Measurements from ENCODE around the gene PINLYP. TPM values are rescaled to one million over a fixed set of nuclear protein-coding genes. Genes with fewer than 3 reads are reported as not detected.

PINLYP gene
- total and polyA plus RNA-seq, 2 donors from 2014 or later: 14.8 to 41.8 TPM

DNA sequence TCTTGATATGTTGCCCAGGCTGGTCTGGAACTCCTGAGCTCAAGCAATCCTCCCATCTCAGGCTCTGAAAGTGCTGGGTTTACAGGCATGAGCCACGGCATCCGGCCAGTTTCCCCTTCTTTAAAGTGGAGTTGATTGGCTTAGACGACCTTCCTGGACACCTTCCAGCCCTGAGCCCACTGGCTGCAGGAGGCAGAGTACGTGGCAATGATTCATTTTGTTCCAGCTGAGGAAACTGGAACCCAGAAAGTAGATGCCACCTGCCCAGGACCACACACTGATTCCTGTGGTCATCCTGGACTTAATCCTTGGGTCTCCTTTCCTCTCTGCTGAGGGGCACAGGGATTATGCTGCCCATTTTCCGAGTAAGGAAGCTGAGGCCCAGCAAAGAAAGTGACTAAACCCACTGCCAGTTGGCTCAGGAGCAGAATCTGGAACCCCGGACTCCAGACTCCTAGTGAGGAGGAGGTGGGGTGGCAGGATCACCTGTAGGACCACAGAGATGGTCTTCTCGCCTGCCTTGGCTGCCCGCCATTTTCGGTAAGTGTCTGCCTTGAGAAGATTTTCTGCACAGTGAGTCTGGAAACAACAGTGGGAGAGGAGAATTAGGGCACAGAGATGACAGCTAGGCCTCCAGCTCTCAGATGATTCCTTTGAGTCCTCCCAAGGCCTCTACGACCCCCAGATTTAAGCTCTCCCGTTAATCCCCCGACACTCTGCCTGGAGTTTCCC, 1.0 kb upstream of the PINLYP start:
- Histone ChIP-seq H3K4me1 (ENCODE audit: control insufficient read depth in 2 of 3, insufficient read depth in 2 of 3, low read depth in 1 of 3, low read length in 3 of 3) (peaks cover 0 to 8% (median 5%) of the 10 kb centered on the region in 3 donors), H3K36me3 (ENCODE audit: control insufficient read depth in 2 of 3, insufficient read depth in 3 of 3, low read length in 3 of 3) (peaks cover 0 to 6% (median 0%) of the 10 kb centered on the region in 3 donors), H3K9ac (ENCODE audit: low read length in 3 of 3) (peak overlapping the region; percentile 69 to 94 (median 74)), H3K4me3 (ENCODE audit: low read length in 3 of 3) (peak overlapping the region; percentile 76 to 98 (median 89)), H3K9me3 (ENCODE audit: control insufficient read depth in 2 of 3, insufficient read depth in 1 of 3, low read length in 3 of 3) (no peaks in the 10 kb centered on the region), H3K27ac (ENCODE audit: low read depth in 2 of 2, low read length in 2 of 2) (peak overlapping the region; percentile 62 to 65), H3K27me3 (ENCODE audit: control insufficient read depth, insufficient read depth, low read length) (no peaks in the 10 kb centered on the region)
- TF ChIP-seq, protein P1, sequence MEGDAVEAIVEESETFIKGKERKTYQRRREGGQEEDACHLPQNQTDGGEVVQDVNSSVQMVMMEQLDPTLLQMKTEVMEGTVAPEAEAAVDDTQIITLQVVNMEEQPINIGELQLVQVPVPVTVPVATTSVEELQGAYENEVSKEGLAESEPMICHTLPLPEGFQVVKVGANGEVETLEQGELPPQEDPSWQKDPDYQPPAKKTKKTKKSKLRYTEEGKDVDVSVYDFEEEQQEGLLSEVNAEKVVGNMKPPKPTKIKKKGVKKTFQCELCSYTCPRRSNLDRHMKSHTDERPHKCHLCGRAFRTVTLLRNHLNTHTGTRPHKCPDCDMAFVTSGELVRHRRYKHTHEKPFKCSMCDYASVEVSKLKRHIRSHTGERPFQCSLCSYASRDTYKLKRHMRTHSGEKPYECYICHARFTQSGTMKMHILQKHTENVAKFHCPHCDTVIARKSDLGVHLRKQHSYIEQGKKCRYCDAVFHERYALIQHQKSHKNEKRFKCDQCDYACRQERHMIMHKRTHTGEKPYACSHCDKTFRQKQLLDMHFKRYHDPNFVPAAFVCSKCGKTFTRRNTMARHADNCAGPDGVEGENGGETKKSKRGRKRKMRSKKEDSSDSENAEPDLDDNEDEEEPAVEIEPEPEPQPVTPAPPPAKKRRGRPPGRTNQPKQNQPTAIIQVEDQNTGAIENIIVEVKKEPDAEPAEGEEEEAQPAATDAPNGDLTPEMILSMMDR (IDR thresholded peaks at IDR 0.05; ENCODE audit: borderline replicate concordance, extremely low read depth, insufficient read depth): no peak
- intact Hi-C loops (cut with DNase I): no loop called here
- DNase-seq (peak in 2 of 5 donors; percentile 39 to 60), FAIRE-seq (no peak)

DNA sequence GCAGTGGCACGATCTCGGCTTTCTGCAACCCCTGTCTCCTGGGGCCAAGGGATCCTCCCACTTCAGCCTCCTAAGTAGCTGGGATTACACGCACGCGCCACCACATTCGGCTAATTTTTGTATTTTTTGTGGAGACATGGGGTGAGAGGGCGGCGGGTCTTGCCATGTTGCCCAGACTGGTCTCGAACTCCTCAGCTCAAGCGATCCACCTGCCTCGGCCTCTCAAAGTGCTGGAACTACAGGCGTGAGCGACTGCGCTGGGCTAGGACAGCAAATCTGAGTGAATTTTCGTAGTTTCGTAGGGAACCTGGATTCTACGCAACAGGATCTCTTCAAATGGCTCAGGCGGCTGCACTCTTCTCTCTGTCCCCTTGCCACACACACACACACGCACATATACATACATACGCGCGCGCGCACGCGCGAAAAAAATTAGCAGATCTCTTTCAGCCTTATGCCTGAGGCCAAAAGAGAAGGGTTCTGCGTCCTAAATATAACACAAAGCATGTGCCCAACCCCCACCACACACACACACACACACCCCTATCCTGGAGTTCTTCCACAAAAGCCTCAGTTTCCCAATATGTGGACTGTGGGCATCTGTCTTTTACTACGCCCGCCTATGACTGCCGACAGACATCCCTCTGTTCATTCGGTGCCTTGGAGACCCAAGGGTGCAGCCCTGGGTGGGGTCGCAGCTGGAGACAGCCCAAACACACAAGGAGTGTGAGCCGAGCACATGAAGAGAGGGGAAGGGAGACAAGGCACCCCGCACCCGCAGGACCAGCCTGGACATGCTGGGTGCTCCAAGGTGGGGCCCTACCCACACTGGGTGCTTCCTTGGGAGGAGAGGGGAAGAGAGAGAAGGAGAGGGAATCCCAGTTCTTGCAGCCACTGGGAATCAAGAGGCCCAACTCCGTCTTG, 616 bp downstream of the PINLYP start:
- Histone ChIP-seq H3K4me3 (ENCODE audit: low read length in 3 of 3) (peak overlapping the region; percentile 23 to 62 (median 60)), H3K9ac (ENCODE audit: low read length in 3 of 3) (peak overlapping the region in 1 of 3 donors; percentile 31), H3K27ac (ENCODE audit: low read depth in 2 of 2, low read length in 2 of 2) (peak overlapping the region in 1 of 2 donors; percentile 51), H3K27me3 (ENCODE audit: control insufficient read depth, insufficient read depth, low read length) (no peaks in the 10 kb centered on the region), H3K36me3 (ENCODE audit: control insufficient read depth in 2 of 3, insufficient read depth in 3 of 3, low read length in 3 of 3) (peaks cover 0 to 6% (median 0%) of the 10 kb centered on the region in 3 donors), H3K4me1 (ENCODE audit: control insufficient read depth in 2 of 3, insufficient read depth in 2 of 3, low read depth in 1 of 3, low read length in 3 of 3) (peaks cover 0 to 16% (median 8%) of the 10 kb centered on the region in 3 donors), H3K9me3 (ENCODE audit: control insufficient read depth in 2 of 3, insufficient read depth in 1 of 3, low read length in 3 of 3) (no peaks in the 10 kb centered on the region)
- DNase-seq (peak in 2 of 5 donors; percentile 74 to 76), FAIRE-seq (no peak)
- TF ChIP-seq, protein P1 (IDR thresholded peaks at IDR 0.05; ENCODE audit: borderline replicate concordance, extremely low read depth, insufficient read depth): no peak
- intact Hi-C loops (cut with DNase I): no loop called here

DNA sequence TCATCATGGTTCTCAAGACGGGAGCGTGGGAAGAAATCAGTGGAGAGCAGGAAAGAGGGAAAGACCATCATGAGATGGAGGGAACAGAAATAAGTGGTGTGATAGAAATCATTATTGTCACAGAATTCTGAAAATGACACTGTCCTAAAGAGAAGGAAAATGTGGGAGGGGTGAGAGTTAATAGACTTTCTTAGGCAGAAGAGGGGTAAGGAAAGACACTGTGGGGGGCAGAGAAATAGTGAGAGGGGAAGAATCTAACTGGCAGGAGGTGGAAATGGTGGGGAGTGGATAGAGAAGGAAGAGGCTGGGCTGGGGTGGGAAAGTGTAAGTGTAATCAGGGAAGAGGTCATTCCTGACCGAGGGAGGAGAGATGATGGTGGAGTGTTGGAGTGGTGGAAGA, 3.2 kb downstream of the PINLYP start:
- Histone ChIP-seq H3K27ac (ENCODE audit: low read depth in 2 of 2, low read length in 2 of 2) (no peak overlapping the region), H3K27me3 (ENCODE audit: control insufficient read depth, insufficient read depth, low read length) (no peaks in the 10 kb centered on the region), H3K4me1 (ENCODE audit: control insufficient read depth in 2 of 3, insufficient read depth in 2 of 3, low read depth in 1 of 3, low read length in 3 of 3) (peaks cover 0 to 29% (median 18%) of the 10 kb centered on the region in 3 donors), H3K4me3 (ENCODE audit: low read length in 3 of 3) (no peak overlapping the region), H3K9me3 (ENCODE audit: control insufficient read depth in 2 of 3, insufficient read depth in 1 of 3, low read length in 3 of 3) (no peaks in the 10 kb centered on the region), H3K9ac (ENCODE audit: low read length in 3 of 3) (no peak overlapping the region), H3K36me3 (ENCODE audit: control insufficient read depth in 2 of 3, insufficient read depth in 3 of 3, low read length in 3 of 3) (no peaks in the 10 kb centered on the region)
- intact Hi-C loops (cut with DNase I): no loop called here
- no peak for FAIRE-seq
- TF ChIP-seq, protein P1 (IDR thresholded peaks at IDR 0.05; ENCODE audit: borderline replicate concordance, extremely low read depth, insufficient read depth): no peak
- DNase-seq: no peak

Data from kidney (tissue), 14 donors.